ENCODE results near the gene MARK4.

- TF ChIP-seq CTCF (IDR thresholded peaks at IDR 0.05) (no peak), E2F4 (CRISPR knock-in tag; IDR thresholded peaks at IDR 0.05; ENCODE audit: borderline replicate concordance, low read depth) (no peak)
These were observed 97.5 kb downstream of the MARK4 start for GRCh38 chr19:45348367-45349125.
